CD4-positive, alpha-beta T cell (primary cell): ENCODE data around the gene GNG2. TPM values are rescaled to one million over a fixed set of nuclear protein-coding genes. Genes with fewer than 3 reads are reported as not detected.

Experiments used
- ATAC-seq: fragments of 200-7000 bp; cut with Tn5 transposase; one replicate; pipeline ENCODE4 v1.10.0; 2022; ENCODE audit warnings: mild to moderate bottlenecking; ENCODE audit not compliant: poor library complexity
- CTCF ChIA-PET: fragments of 350-600 bp; sonication (Branson Sonifier 250); formaldehyde crosslinking; loops from one replicate; lab custom pipeline; 2021; ENCODE audit warnings: antibody characterized with exemption, inconsistent platforms; lab: Charles Lee
- POLR2A ChIA-PET: fragments of 350-600 bp; sonication (Branson Sonifier 250); formaldehyde crosslinking; loops from one replicate; lab custom pipeline; 2021; ENCODE audit warnings: antibody characterized with exemption, inconsistent platforms; lab: Charles Lee
- DNase-seq, 14 experiments: peaks; one replicate each; pipeline ENCODE4 v3.0.0-alpha.2; 2013 to 2020; ENCODE audit warnings: mixed read lengths in 2 of 14
- H3K27ac ChIP-seq, 2 donors: one replicate each; pipeline versions ENCODE4 v1.5.1 to v1.7.0; 2013; ENCODE audit warnings: low read length in 2 of 2, low read depth in 1 of 2, mild to moderate bottlenecking in 1 of 2
- H3K27me3 ChIP-seq, 2 experiments: 1 replicate in 1 of 2; 2 replicates in 1 of 2; pipeline versions ENCODE4 v1.6.1 to v1.7.0; 2013; ENCODE audit warnings: low read length in 2 of 2, control low read depth in 1 of 2, mild to moderate bottlenecking in 1 of 2, moderate library complexity in 1 of 2; ENCODE audit not compliant: insufficient read depth in 2 of 2, control insufficient read depth in 1 of 2
- H3K36me3 ChIP-seq: one replicate; pipeline ENCODE4 v1.6.1; 2013; ENCODE audit warnings: low read length, control low read depth; ENCODE audit not compliant: insufficient read depth
- H3K4me1 ChIP-seq: one replicate; pipeline ENCODE4 v1.6.1; 2013; ENCODE audit warnings: low read length, control low read depth; ENCODE audit not compliant: insufficient read depth
- H3K4me3 ChIP-seq: one replicate; pipeline ENCODE4 v1.5.1; 2013; ENCODE audit warnings: mild to moderate bottlenecking, low read length, moderate library complexity
- H3K9me3 ChIP-seq, 2 experiments: 1 replicate in 1 of 2; 2 replicates in 1 of 2; pipeline versions ENCODE4 v1.6.1 to v1.7.0; 2013; ENCODE audit warnings: low read length in 2 of 2, mild to moderate bottlenecking in 2 of 2, control low read depth in 1 of 2, moderate library complexity in 1 of 2; ENCODE audit not compliant: control insufficient read depth in 1 of 2, insufficient read depth in 1 of 2
- H3K27ac Mint-ChIP-seq: one replicate; pipeline ENCODE4 v1.8.0; 2020; ENCODE audit warnings: mixed read lengths
- H3K27me3 Mint-ChIP-seq: one replicate; pipeline ENCODE4 v1.8.0; 2021; ENCODE audit warnings: mixed read lengths
- H3K36me3 Mint-ChIP-seq: one replicate; pipeline ENCODE4 v1.8.0; 2021; ENCODE audit warnings: low read depth, mixed read lengths
- H3K4me1 Mint-ChIP-seq: one replicate; pipeline ENCODE4 v1.8.0; 2021; ENCODE audit warnings: low read depth, mixed read lengths
- H3K4me3 Mint-ChIP-seq: one replicate; pipeline ENCODE4 v1.8.0; 2020; ENCODE audit warnings: mild to moderate bottlenecking, mixed read lengths
- H3K9me3 Mint-ChIP-seq: one replicate; pipeline ENCODE4 v1.8.0; 2020; ENCODE audit warnings: mixed read lengths
- CTCF ChIP-seq: fragments of 200-600 bp; IDR thresholded peaks from one replicate; pipeline ENCODE4 v1.8.0; 2022; ENCODE audit warnings: antibody characterized with exemption, mild to moderate bottlenecking
- intact Hi-C, 2 experiments: fragments of 100-400 bp; cut with DNase I in 1 of 2; cut with micrococcal nuclease in 1 of 2; formaldehyde crosslinking; loops; one replicate each; pipeline versions ENCODE4 v1.15.1 to v1.9.0; 2023 to 2025; cut with DNase I, micrococcal nuclease
- total RNA-seq, 174 experiments: library from RNA in 2 of 174; stranded (reverse) in 2 of 174; gene quantifications; one replicate each; pipeline ENCODE4 v1.2.3 and lab custom pipeline; 2021 to 2026

The GNG2 gene
- total RNA-seq, 2 experiments from 2014 or later, result 138 to 139 TPM

GRCh38 chr14:52005625-52006024, 145.2 kb downstream of the GNG2 start:
- H3K36me3 Mint-ChIP-seq, result peaks cover 95% of the 10 kb centered on the region
- POLR2A ChIA-PET, result no interaction called here
- CTCF ChIA-PET, result no interaction called here
- Histone ChIP-seq H3K27ac (no peak overlapping the region), H3K27me3 (no peaks in the 10 kb centered on the region), H3K9me3 (no peaks in the 10 kb centered on the region), H3K36me3 (peaks cover 100% of the 10 kb centered on the region), H3K4me3 (no peak overlapping the region), H3K4me1 (no peaks in the 10 kb centered on the region)
- H3K4me1 Mint-ChIP-seq, result no peaks in the 10 kb centered on the region
- intact Hi-C loops, result no loop called here
- no peaks in the 10 kb centered on the region for H3K27me3 Mint-ChIP-seq
- no peak overlapping the region for H3K27ac Mint-ChIP-seq
- H3K9me3 Mint-ChIP-seq, result no peaks in the 10 kb centered on the region
- no peak for TF ChIP-seq CTCF
- no peak for ATAC-seq
- H3K4me3 Mint-ChIP-seq, result no peak overlapping the region
- no peak for DNase-seq

GRCh38 chr14:52006361-52006760, 145.9 kb downstream of the GNG2 start:
- H3K4me1 Mint-ChIP-seq, result no peaks in the 10 kb centered on the region
- H3K9me3 Mint-ChIP-seq, result no peaks in the 10 kb centered on the region
- ChIA-PET POLR2A (no interaction called here), CTCF (no interaction called here)
- Histone ChIP-seq H3K4me1 (no peaks in the 10 kb centered on the region), H3K9me3 (no peaks in the 10 kb centered on the region), H3K27ac (no peak overlapping the region), H3K4me3 (no peak overlapping the region), H3K36me3 (peaks cover 100% of the 10 kb centered on the region), H3K27me3 (no peaks in the 10 kb centered on the region)
- ATAC-seq (no peak), DNase-seq (no peak)
- no peak overlapping the region for H3K27ac Mint-ChIP-seq
- no peak overlapping the region for H3K4me3 Mint-ChIP-seq
- peaks cover 96% of the 10 kb centered on the region for H3K36me3 Mint-ChIP-seq
- H3K27me3 Mint-ChIP-seq, result no peaks in the 10 kb centered on the region
- intact Hi-C loops, result no loop called here
- TF ChIP-seq CTCF, result no peak

GRCh38 chr14:52007211-52007610, 146.8 kb downstream of the GNG2 start:
- Mint-ChIP-seq H3K27ac (no peak overlapping the region), H3K27me3 (no peaks in the 10 kb centered on the region), H3K4me3 (no peak overlapping the region), H3K9me3 (no peaks in the 10 kb centered on the region), H3K4me1 (no peaks in the 10 kb centered on the region), H3K36me3 (peaks cover 96% of the 10 kb centered on the region)
- Histone ChIP-seq H3K36me3 (peaks cover 95% of the 10 kb centered on the region), H3K27ac (no peak overlapping the region), H3K4me3 (no peak overlapping the region), H3K9me3 (no peaks in the 10 kb centered on the region), H3K4me1 (no peaks in the 10 kb centered on the region), H3K27me3 (no peaks in the 10 kb centered on the region)
- intact Hi-C loops, result no loop called here
- CTCF ChIA-PET, result no interaction called here
- POLR2A ChIA-PET, result no interaction called here
- no peak for TF ChIP-seq CTCF
- ATAC-seq (no peak), DNase-seq (no peak)
